ENCODE measurements around the gene VWA8.
"Not testable (repeated sequence)": the region's sequence is repeated elsewhere in the genome, so short reads cannot be mapped to it uniquely, and the experiment has no call there.

DNA sequence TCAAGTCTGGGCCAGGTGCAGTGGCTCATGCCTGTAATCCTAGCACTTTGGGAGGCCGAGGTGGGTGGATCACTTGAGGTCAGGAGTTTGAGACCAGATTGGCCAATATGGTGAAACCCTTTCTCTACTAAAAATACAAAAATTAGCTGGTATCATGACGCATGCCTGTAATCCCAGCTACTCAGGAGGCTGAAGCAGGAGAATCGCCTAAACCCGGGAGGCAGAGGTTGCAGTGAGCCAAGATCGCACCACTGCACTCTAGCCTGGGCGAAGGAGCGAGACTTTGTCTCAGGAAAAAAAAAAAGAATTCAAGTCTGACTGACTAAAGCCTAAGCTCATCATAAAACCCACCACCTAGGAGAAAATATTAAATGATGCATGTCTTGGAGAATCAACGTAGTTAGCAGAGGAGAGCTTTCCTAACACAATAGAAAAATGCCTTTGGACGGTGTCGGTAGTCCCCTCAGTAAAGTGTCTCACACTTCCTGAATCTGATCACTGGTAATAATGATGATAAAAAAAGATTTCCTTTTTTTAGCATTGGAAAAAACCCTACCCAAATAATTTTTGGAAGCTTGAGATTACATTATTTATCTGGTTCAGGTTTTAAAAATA is 313.1 kb downstream of the VWA8 start:
- TF ChIP-seq ESRRG (CRISPR knock-in tag; IDR thresholded peaks at IDR 0.05); ISL1 (CRISPR knock-in tag; IDR thresholded peaks at IDR 0.05); GLIS3 (CRISPR knock-in tag; IDR thresholded peaks at IDR 0.05); ZC3H10 (CRISPR knock-in tag; IDR thresholded peaks at IDR 0.05); RARB (CRISPR knock-in tag; IDR thresholded peaks at IDR 0.05); SNAI2 (CRISPR knock-in tag; IDR thresholded peaks at IDR 0.05); TOX (CRISPR knock-in tag; IDR thresholded peaks at IDR 0.05; ENCODE audit: borderline replicate concordance); BACH2 (CRISPR knock-in tag; IDR thresholded peaks at IDR 0.05; ENCODE audit: borderline replicate concordance); ZNF565 (CRISPR knock-in tag; conservative IDR thresholded peaks at IDR 0.05; ENCODE audit: low read depth); CREB5 (CRISPR knock-in tag; IDR thresholded peaks at IDR 0.05; ENCODE audit: low read depth); ARNTL (CRISPR knock-in tag; IDR thresholded peaks at IDR 0.05; ENCODE audit: borderline replicate concordance, low read depth); CSRNP3 (CRISPR knock-in tag; IDR thresholded peaks at IDR 0.05): not testable (repeated sequence)
- TF ChIP-seq, protein P1, sequence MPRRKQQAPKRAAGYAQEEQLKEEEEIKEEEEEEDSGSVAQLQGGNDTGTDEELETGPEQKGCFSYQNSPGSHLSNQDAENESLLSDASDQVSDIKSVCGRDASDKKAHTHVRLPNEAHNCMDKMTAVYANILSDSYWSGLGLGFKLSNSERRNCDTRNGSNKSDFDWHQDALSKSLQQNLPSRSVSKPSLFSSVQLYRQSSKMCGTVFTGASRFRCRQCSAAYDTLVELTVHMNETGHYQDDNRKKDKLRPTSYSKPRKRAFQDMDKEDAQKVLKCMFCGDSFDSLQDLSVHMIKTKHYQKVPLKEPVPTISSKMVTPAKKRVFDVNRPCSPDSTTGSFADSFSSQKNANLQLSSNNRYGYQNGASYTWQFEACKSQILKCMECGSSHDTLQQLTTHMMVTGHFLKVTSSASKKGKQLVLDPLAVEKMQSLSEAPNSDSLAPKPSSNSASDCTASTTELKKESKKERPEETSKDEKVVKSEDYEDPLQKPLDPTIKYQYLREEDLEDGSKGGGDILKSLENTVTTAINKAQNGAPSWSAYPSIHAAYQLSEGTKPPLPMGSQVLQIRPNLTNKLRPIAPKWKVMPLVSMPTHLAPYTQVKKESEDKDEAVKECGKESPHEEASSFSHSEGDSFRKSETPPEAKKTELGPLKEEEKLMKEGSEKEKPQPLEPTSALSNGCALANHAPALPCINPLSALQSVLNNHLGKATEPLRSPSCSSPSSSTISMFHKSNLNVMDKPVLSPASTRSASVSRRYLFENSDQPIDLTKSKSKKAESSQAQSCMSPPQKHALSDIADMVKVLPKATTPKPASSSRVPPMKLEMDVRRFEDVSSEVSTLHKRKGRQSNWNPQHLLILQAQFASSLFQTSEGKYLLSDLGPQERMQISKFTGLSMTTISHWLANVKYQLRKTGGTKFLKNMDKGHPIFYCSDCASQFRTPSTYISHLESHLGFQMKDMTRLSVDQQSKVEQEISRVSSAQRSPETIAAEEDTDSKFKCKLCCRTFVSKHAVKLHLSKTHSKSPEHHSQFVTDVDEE (CRISPR knock-in tag; IDR thresholded peaks at IDR 0.05): not testable (repeated sequence)
- TF ChIP-seq, protein P2, sequence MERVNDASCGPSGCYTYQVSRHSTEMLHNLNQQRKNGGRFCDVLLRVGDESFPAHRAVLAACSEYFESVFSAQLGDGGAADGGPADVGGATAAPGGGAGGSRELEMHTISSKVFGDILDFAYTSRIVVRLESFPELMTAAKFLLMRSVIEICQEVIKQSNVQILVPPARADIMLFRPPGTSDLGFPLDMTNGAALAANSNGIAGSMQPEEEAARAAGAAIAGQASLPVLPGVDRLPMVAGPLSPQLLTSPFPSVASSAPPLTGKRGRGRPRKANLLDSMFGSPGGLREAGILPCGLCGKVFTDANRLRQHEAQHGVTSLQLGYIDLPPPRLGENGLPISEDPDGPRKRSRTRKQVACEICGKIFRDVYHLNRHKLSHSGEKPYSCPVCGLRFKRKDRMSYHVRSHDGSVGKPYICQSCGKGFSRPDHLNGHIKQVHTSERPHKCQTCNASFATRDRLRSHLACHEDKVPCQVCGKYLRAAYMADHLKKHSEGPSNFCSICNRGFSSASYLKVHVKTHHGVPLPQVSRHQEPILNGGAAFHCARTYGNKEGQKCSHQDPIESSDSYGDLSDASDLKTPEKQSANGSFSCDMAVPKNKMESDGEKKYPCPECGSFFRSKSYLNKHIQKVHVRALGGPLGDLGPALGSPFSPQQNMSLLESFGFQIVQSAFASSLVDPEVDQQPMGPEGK (CRISPR knock-in tag; IDR thresholded peaks at IDR 0.05; ENCODE audit: borderline replicate concordance): not testable (repeated sequence)
